Loucy (cell line): ENCODE results near the gene EPB41L1.

ENCODE experiments used
- H2AFZ ChIP-seq: fragments of 200-600 bp; sonication (generic); 2 replicates; pipeline ENCODE4 v1.6.0; 2016; ENCODE audit warnings: antibody characterized with exemption, mild to moderate bottlenecking, low read length, moderate library complexity
- H3F3A ChIP-seq: fragments of 200-600 bp; 2 replicates; pipeline ENCODE4 v1.6.0; 2016; ENCODE audit warnings: antibody characterized with exemption, low read depth, mild to moderate bottlenecking
- H3K27me3 ChIP-seq: fragments of 200-600 bp; sonication (generic); 2 replicates; pipeline ENCODE4 v1.6.1; 2014; ENCODE audit warnings: low read length, mild to moderate bottlenecking; ENCODE audit not compliant: insufficient read depth, poor library complexity, severe bottlenecking
- H3K36me3 ChIP-seq: fragments of 200-600 bp; sonication (generic); 2 replicates; pipeline ENCODE4 v1.6.1; 2016; ENCODE audit warnings: low read length; ENCODE audit not compliant: insufficient read depth
- H3K4me1 ChIP-seq: fragments of 200-600 bp; sonication (generic); 2 replicates; pipeline ENCODE4 v1.5.1; 2014; ENCODE audit warnings: low read length, mild to moderate bottlenecking; ENCODE audit not compliant: insufficient read depth, poor library complexity, severe bottlenecking
- H3K4me2 ChIP-seq: fragments of 200-600 bp; sonication (generic); 2 replicates; pipeline ENCODE4 v1.6.0; 2014; ENCODE audit warnings: antibody characterized with exemption, low read length, low read depth, mild to moderate bottlenecking; ENCODE audit not compliant: poor library complexity, severe bottlenecking
- H3K4me3 ChIP-seq: fragments of 200-600 bp; sonication (generic); 2 replicates; pipeline ENCODE4 v1.5.1; 2014; ENCODE audit warnings: low read length, mild to moderate bottlenecking, mixed read lengths; ENCODE audit not compliant: poor library complexity, severe bottlenecking
- H3K79me2 ChIP-seq: fragments of 200-600 bp; sonication (generic); 2 replicates; pipeline ENCODE4 v1.6.1; 2014; ENCODE audit warnings: low read length; ENCODE audit not compliant: insufficient read depth
- H3K9ac ChIP-seq: fragments of 200-600 bp; sonication (generic); 2 replicates; pipeline ENCODE4 v1.6.0; 2014; ENCODE audit warnings: mild to moderate bottlenecking, low read depth, low read length, moderate library complexity; ENCODE audit not compliant: poor library complexity, severe bottlenecking
- H3K9me2 ChIP-seq: fragments of 200-600 bp; sonication (generic); replicated peaks from 2 replicates; pipeline ENCODE4 v1.6.1; 2016; ENCODE audit warnings: low read depth, low read length, mixed read lengths
- H3K9me3 ChIP-seq: fragments of 200-600 bp; sonication (generic); 2 replicates; pipeline ENCODE4 v1.6.1; 2014; ENCODE audit warnings: mild to moderate bottlenecking, antibody characterized with exemption, low read length, low read depth; ENCODE audit not compliant: insufficient read depth
- H4K20me1 ChIP-seq: fragments of 200-600 bp; sonication (generic); 2 replicates; pipeline ENCODE4 v1.6.0; 2014; ENCODE audit warnings: antibody characterized with exemption, low read length, mild to moderate bottlenecking; ENCODE audit not compliant: insufficient read depth, poor library complexity, severe bottlenecking
- CTCF ChIP-seq: fragments of 200-600 bp; sonication (generic); conservative IDR thresholded peaks from 2 replicates; pipeline ENCODE4 v1.5.1; 2014; ENCODE audit warnings: mild to moderate bottlenecking, antibody characterized with exemption, low read length
- EZH2phosphoT487 ChIP-seq: fragments of 200-600 bp; IDR thresholded peaks from 2 replicates; pipeline ENCODE4 v1.6.1; 2018; ENCODE audit warnings: antibody characterized with exemption, mild to moderate bottlenecking, moderate library complexity, borderline replicate concordance

Gene EPB41L1

GRCh38 chr20:36113566-36114250 lies 40.8 kb upstream of the EPB41L1 start:
- Histone ChIP-seq H2AFZ (no peak overlapping the region), H3F3A (no peaks in the 10 kb centered on the region), H3K4me2 (no peak overlapping the region), H3K9ac (no peak overlapping the region), H3K4me1 (no peaks in the 10 kb centered on the region), H3K9me3 (no peaks in the 10 kb centered on the region), H3K79me2 (no peaks in the 10 kb centered on the region), H3K27me3 (no peaks in the 10 kb centered on the region), H4K20me1 (no peaks in the 10 kb centered on the region), H3K36me3 (no peaks in the 10 kb centered on the region), H3K4me3 (no peak overlapping the region), H3K9me2 (no peaks in the 10 kb centered on the region)
- no peak for TF ChIP-seq EZH2phosphoT487
- TF ChIP-seq CTCF: no peak

- H3F3A ChIP-seq: no peaks in the 10 kb centered on the region
These were observed 39.8 kb upstream of the EPB41L1 start for GRCh38 chr20:36114707-36115106.

GRCh38 chr20:36115925-36116324 lies 38.6 kb upstream of the EPB41L1 start:
- Histone ChIP-seq H4K20me1 (no peaks in the 10 kb centered on the region), H3K4me3 (no peak overlapping the region), H3K9me3 (no peaks in the 10 kb centered on the region), H3F3A (no peaks in the 10 kb centered on the region), H3K4me1 (no peaks in the 10 kb centered on the region), H3K79me2 (no peaks in the 10 kb centered on the region), H3K4me2 (no peak overlapping the region), H3K9me2 (no peaks in the 10 kb centered on the region), H3K9ac (no peak overlapping the region), H3K36me3 (no peaks in the 10 kb centered on the region), H2AFZ (no peak overlapping the region), H3K27me3 (no peaks in the 10 kb centered on the region)
- no peak for TF ChIP-seq CTCF
- TF ChIP-seq EZH2phosphoT487: no peak

More at GRCh38 chr20:36114707-36115106, 39.8 kb upstream of the EPB41L1 start:
- Histone ChIP-seq H2AFZ (no peak overlapping the region), H3K4me3 (no peak overlapping the region), H3K36me3 (no peaks in the 10 kb centered on the region), H3K9ac (no peak overlapping the region), H4K20me1 (no peaks in the 10 kb centered on the region), H3K4me2 (no peak overlapping the region), H3K9me2 (no peaks in the 10 kb centered on the region), H3K9me3 (no peaks in the 10 kb centered on the region), H3K79me2 (no peaks in the 10 kb centered on the region), H3K27me3 (no peaks in the 10 kb centered on the region), H3K4me1 (no peaks in the 10 kb centered on the region)
- no peak for TF ChIP-seq CTCF
- no peak for TF ChIP-seq EZH2phosphoT487
